K562 (cell line): ENCODE data around the gene FANCD2. TPM values are rescaled to one million over a fixed set of nuclear protein-coding genes. Genes with fewer than 3 reads are reported as not detected.

ENCODE experiments used
- ARID3A ChIP-seq: IDR thresholded peaks from 2 replicates; pipeline ENCODE4 v1.6.1; 2012; ENCODE audit warnings: low read depth, low read length, improper control_type of control experiment, borderline replicate concordance
- C11orf30 ChIP-seq: fragments of 450-650 bp; IDR thresholded peaks from 2 replicates; pipeline ENCODE4 v1.6.1; 2016; ENCODE audit warnings: low read depth, mild to moderate bottlenecking
- CXXC5 ChIP-seq: fragments of 250-450 bp; sonication (Bioruptor Pico); IDR thresholded peaks from 2 replicates; pipeline ENCODE4 v1.8.0; 2022; ENCODE audit warnings: inconsistent platforms, mild to moderate bottlenecking, moderate library complexity
- ELK3 ChIP-seq: fragments of 450-650 bp; formaldehyde crosslinking; IDR thresholded peaks from 2 replicates; pipeline ENCODE4 v1.4.0; 2020; ENCODE audit warnings: mild to moderate bottlenecking
- EP400 ChIP-seq: fragments of 450-650 bp; IDR thresholded peaks from 2 replicates; pipeline ENCODE4 v1.6.1; 2017; ENCODE audit warnings: antibody characterized with exemption, mild to moderate bottlenecking, moderate library complexity
- HDAC1 ChIP-seq, 2 experiments: fragments of 450-650 bp; IDR thresholded peaks; 2 replicates each; pipeline ENCODE4 v1.6.1; 2016 to 2017; ENCODE audit warnings: inconsistent platforms in 1 of 2, mild to moderate bottlenecking in 1 of 2, moderate library complexity in 1 of 2
- HNRNPL ChIP-seq: fragments of 200-400 bp; formaldehyde crosslinking; IDR thresholded peaks from 2 replicates; pipeline ENCODE4 v1.6.1; 2017; ENCODE audit warnings: low read depth, mild to moderate bottlenecking, low read length
- JUN ChIP-seq, 2 experiments: sonication (generic) in 1 of 2; formaldehyde crosslinking in 1 of 2; IDR thresholded peaks; 2 replicates each; pipeline versions ENCODE4 v1.6.1 to v1.8.0; 2012 to 2022; ENCODE audit warnings: borderline replicate concordance in 2 of 2, mild to moderate bottlenecking in 2 of 2, improper control_type of control experiment in 1 of 2, low read depth in 1 of 2, low read length in 1 of 2, missing genetic modification reagents in 1 of 2
- NCOA1 ChIP-seq: fragments of 450-650 bp; IDR thresholded peaks from 2 replicates; pipeline ENCODE4 v1.6.1; 2016; ENCODE audit warnings: low read depth
- NCOA2 ChIP-seq, 2 experiments: fragments of 450-650 bp; IDR thresholded peaks; 2 replicates each; pipeline ENCODE4 v1.6.1; 2018; ENCODE audit warnings: mild to moderate bottlenecking in 2 of 2, moderate library complexity in 1 of 2; ENCODE audit not compliant: partially characterized antibody in 2 of 2
- POLR2G ChIP-seq: fragments of 200-400 bp; formaldehyde crosslinking; IDR thresholded peaks from 2 replicates; pipeline ENCODE4 v1.6.1; 2017; ENCODE audit warnings: low read depth, mild to moderate bottlenecking, antibody characterized with exemption, low read length, moderate library complexity
- VEZF1 ChIP-seq: fragments of 200-800 bp; sonication (Bioruptor generic); IDR thresholded peaks from 2 replicates; pipeline ENCODE4 v1.6.1; 2017; ENCODE audit warnings: missing genetic modification characterization, missing compliant biosample characterization
- XRCC3 ChIP-seq: fragments of 450-650 bp; IDR thresholded peaks from 2 replicates; pipeline ENCODE4 v1.6.1; 2017; ENCODE audit warnings: mild to moderate bottlenecking, moderate library complexity
- YY1 ChIP-seq, 3 experiments: IDR thresholded peaks; 2 replicates each; pipeline ENCODE4 v1.6.1; 2011; ENCODE audit warnings: low read length in 2 of 3, mild to moderate bottlenecking in 2 of 3, moderate library complexity in 2 of 3, borderline replicate concordance in 1 of 3, control low read depth in 1 of 3, low read depth in 1 of 3; ENCODE audit not compliant: insufficient read depth in 3 of 3, insufficient replicate concordance in 2 of 3, control insufficient read depth in 1 of 3, insufficient read length in 1 of 3; ENCODE audit errors: extremely low read depth in 1 of 3
- ZBTB49 ChIP-seq: sonication (generic); formaldehyde crosslinking; IDR thresholded peaks from 2 replicates; pipeline ENCODE4 v1.8.0; 2022; ENCODE audit warnings: missing genetic modification reagents, mild to moderate bottlenecking, borderline replicate concordance
- ZNF316 ChIP-seq: fragments of 450-650 bp; IDR thresholded peaks from 2 replicates; pipeline ENCODE4 v1.6.1; 2016
- ZNF696 ChIP-seq: fragments of 250-450 bp; sonication (Bioruptor Pico); conservative IDR thresholded peaks from 2 replicates; pipeline ENCODE4 v1.4.0; 2020; ENCODE audit warnings: mild to moderate bottlenecking, moderate library complexity
- ZNF778 ChIP-seq: fragments of 450-650 bp; formaldehyde crosslinking; IDR thresholded peaks from 2 replicates; pipeline ENCODE4 v1.4.0; 2020; ENCODE audit warnings: mild to moderate bottlenecking, moderate library complexity
- polyA plus RNA-seq, 8 experiments: library from polyadenylated mRNA; depleted of rRNA in 4 of 8; stranded (reverse) in 5 of 8; unstranded in 3 of 8; fragments of >200 nt; fragmentation: Nextera tagmentation in 2 of 8; fragmentation: Illumina TruSeq in 1 of 8; extraction: Ambion mirVana in 2 of 8; extraction: Trizol in 1 of 8; gene quantifications; 2 replicates each; pipeline versions ENCODE4 v1.2.1 to v1.2.3, GENCODE V29; 2011 to 2014; ENCODE audit warnings: inconsistent platforms in 1 of 8, missing spikeins in 1 of 8
- total RNA-seq, 7 experiments: library from RNA; depleted of rRNA in 6 of 7; stranded (reverse); fragments of >200 nt in 6 of 7; fragmentation: Illumina TruSeq in 2 of 7; extraction: Trizol in 2 of 7; gene quantifications; 2 replicates each; pipeline versions ENCODE4 v1.2.1 to v1.2.3, GENCODE V29; 2011 to 2021; ENCODE audit warnings: low replicate concordance in 1 of 7
- TF ChIP-seq, protein P1 (sequence below): fragments of 250-450 bp; sonication (Bioruptor Pico); IDR thresholded peaks from 2 replicates; pipeline ENCODE4 v1.5.0; 2021; ENCODE audit warnings: mild to moderate bottlenecking, borderline replicate concordance

Gene FANCD2
- total and polyA plus RNA-seq, 9 of the 15 experiments (the other 6 are each of a cell fraction or from before 2014, with no cell fraction given) = 59.4 to 137 (median 96.1) TPM

DNA sequence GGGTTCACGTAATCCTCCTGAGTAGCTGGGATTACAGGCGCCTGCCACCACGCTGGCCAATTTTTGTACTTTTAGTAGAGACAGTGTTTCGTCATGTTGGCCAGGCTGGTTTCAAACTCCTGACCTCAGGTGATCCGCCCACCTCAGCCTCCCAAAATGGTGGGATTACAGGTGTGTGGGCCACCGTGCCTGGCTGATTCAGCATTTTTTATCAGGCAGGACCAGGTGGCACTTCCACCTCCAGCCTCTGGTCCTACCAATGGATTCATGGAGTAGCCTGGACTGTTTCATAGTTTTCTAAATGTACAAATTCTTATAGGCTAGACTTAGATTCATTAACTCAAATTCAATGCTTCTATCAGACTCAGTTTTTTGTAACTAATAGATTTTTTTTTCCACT is 124.8 kb downstream of the FANCD2 start (continued):
- no peak for TF ChIP-seq NCOA1
- no peak for TF ChIP-seq HDAC1 (IDR thresholded peaks at IDR 0.05)
- TF ChIP-seq XRCC3 = no peak
- TF ChIP-seq, protein P1, sequence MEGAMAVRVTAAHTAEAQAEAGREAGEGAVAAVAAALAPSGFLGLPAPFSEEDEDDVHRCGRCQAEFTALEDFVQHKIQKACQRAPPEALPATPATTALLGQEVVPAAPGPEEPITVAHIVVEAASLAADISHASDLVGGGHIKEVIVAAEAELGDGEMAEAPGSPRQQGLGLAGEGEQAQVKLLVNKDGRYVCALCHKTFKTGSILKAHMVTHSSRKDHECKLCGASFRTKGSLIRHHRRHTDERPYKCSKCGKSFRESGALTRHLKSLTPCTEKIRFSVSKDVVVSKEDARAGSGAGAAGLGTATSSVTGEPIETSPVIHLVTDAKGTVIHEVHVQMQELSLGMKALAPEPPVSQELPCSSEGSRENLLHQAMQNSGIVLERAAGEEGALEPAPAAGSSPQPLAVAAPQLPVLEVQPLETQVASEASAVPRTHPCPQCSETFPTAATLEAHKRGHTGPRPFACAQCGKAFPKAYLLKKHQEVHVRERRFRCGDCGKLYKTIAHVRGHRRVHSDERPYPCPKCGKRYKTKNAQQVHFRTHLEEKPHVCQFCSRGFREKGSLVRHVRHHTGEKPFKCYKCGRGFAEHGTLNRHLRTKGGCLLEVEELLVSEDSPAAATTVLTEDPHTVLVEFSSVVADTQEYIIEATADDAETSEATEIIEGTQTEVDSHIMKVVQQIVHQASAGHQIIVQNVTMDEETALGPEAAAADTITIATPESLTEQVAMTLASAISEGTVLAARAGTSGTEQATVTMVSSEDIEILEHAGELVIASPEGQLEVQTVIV (CRISPR knock-in tag) = no peak
- TF ChIP-seq CXXC5 (CRISPR knock-in tag) = no peak
- TF ChIP-seq ZBTB49 (CRISPR knock-in tag) = no peak
- TF ChIP-seq VEZF1 = no peak
- no peak for TF ChIP-seq HNRNPL
- TF ChIP-seq ELK3 (CRISPR knock-in tag) = no peak
- no peak for TF ChIP-seq ZNF778 (CRISPR knock-in tag)
- TF ChIP-seq ZNF696 (CRISPR knock-in tag) = no peak
- peak; percentile 84 for TF ChIP-seq C11orf30
- TF ChIP-seq EP400 = no peak
- no peak for TF ChIP-seq YY1 (IDR thresholded peaks at IDR 0.05; ENCODE audit: borderline replicate concordance in 1 of 3, control insufficient read depth in 1 of 3, extremely low read depth in 1 of 3, insufficient read depth in 3 of 3, insufficient read length in 1 of 3, insufficient replicate concordance in 2 of 3, low read depth in 1 of 3, low read length in 2 of 3)
- no peak for TF ChIP-seq POLR2G
- no peak for TF ChIP-seq ARID3A
- TF ChIP-seq NCOA2 (IDR thresholded peaks at IDR 0.05; ENCODE audit: partially characterized antibody in 2 of 2) = no peak
- TF ChIP-seq JUN (IDR thresholded peaks at IDR 0.05; ENCODE audit: borderline replicate concordance, low read depth, low read length) = no peak
- TF ChIP-seq JUN (CRISPR knock-in tag; IDR thresholded peaks at IDR 0.05; ENCODE audit: borderline replicate concordance) = no peak
- peak; percentile 79 for TF ChIP-seq ZNF316
